Measurements from ENCODE around the gene MCM6.

GRCh38 chr2:135831180-135831812, 44.9 kb downstream of the MCM6 start:
- no peak for TF ChIP-seq HDGF (IDR thresholded peaks at IDR 0.05; ENCODE audit: borderline replicate concordance)
- TF ChIP-seq FOXK2 (IDR thresholded peaks at IDR 0.05): no peak
- no peak for TF ChIP-seq ZNF384 (IDR thresholded peaks at IDR 0.05)
- TF ChIP-seq LEF1 (IDR thresholded peaks at IDR 0.05; ENCODE audit: borderline replicate concordance): no peak
- TF ChIP-seq SUZ12 (IDR thresholded peaks at IDR 0.05): no peak
- TF ChIP-seq FOXA1 (IDR thresholded peaks at IDR 0.05): no peak
- no peak for TF ChIP-seq NFRKB (IDR thresholded peaks at IDR 0.05)
- TF ChIP-seq L3MBTL2 (conservative IDR thresholded peaks at IDR 0.05): no peak
- no peak for TF ChIP-seq ELF4 (IDR thresholded peaks at IDR 0.05)
- TF ChIP-seq SP1 (IDR thresholded peaks at IDR 0.05): no peak
- TF ChIP-seq PKNOX1 (IDR thresholded peaks at IDR 0.05): no peak
- TF ChIP-seq FOXM1 (IDR thresholded peaks at IDR 0.05; ENCODE audit: borderline replicate concordance): no peak
- no peak for TF ChIP-seq TARDBP (IDR thresholded peaks at IDR 0.05)
- no peak for TF ChIP-seq CTBP1 (IDR thresholded peaks at IDR 0.05; ENCODE audit: borderline replicate concordance)

Data from HEK293T (cell line).